Lower leg skin (tissue), 3 donors: ENCODE data around the gene AMBP.

Source experiments
- CTCF ChIP-seq, 3 donors: fragments of 450-650 bp; IDR thresholded peaks; one replicate each; pipeline ENCODE4 v1.5.1; 2016; ENCODE audit warnings: antibody characterized with exemption in 3 of 3, mild to moderate bottlenecking in 3 of 3, moderate library complexity in 2 of 3
- POLR2A ChIP-seq, 2 donors: fragments of 450-650 bp; IDR thresholded peaks; one replicate each; pipeline ENCODE4 v1.6.1; 2016 to 2017; ENCODE audit warnings: antibody characterized with exemption in 2 of 2, mild to moderate bottlenecking in 1 of 2, moderate library complexity in 1 of 2

- TF ChIP-seq CTCF (IDR thresholded peaks at IDR 0.05) = no peak
- TF ChIP-seq POLR2A (IDR thresholded peaks at IDR 0.05) = no peak
Observed at GRCh38 chr9:114050226-114050568, 27.9 kb downstream of the AMBP start.
